HepG2 (cell line): ENCODE results near the gene NFKBIA. TPM values are rescaled to one million over a fixed set of nuclear protein-coding genes. Genes with fewer than 3 reads are reported as not detected.

Source experiments
- ATF7-NPFF ChIP-seq: sonication (generic); formaldehyde crosslinking; IDR thresholded peaks from 2 replicates; pipeline ENCODE4 v1.8.1; 2023; ENCODE audit warnings: mild to moderate bottlenecking, low read depth, missing genetic modification reagents, moderate library complexity
- CCAR2 ChIP-seq: fragments of 200-400 bp; formaldehyde crosslinking; optimal IDR thresholded peaks from 2 replicates; pipeline ENCODE3; 2018; ENCODE audit warnings: low read depth, mild to moderate bottlenecking, low read length, moderate library complexity
- CHD2 ChIP-seq: IDR thresholded peaks from 2 replicates; pipeline ENCODE4 v1.6.1; 2011; ENCODE audit warnings: low read depth, low read length, improper control_type of control experiment
- HDAC2 ChIP-seq: sonication (generic); formaldehyde crosslinking; IDR thresholded peaks from 2 replicates; pipeline ENCODE4 v1.4.0; 2020; ENCODE audit warnings: missing genetic modification reagents
- HNRNPH1 ChIP-seq: fragments of 200-400 bp; formaldehyde crosslinking; optimal IDR thresholded peaks from 2 replicates; pipeline ENCODE3; 2017; ENCODE audit warnings: mild to moderate bottlenecking, low read depth, low read length
- HNRNPL ChIP-seq: fragments of 200-400 bp; formaldehyde crosslinking; IDR thresholded peaks from 2 replicates; pipeline ENCODE4 v1.6.1; 2017; ENCODE audit warnings: mild to moderate bottlenecking, low read depth, low read length
- MTF1 ChIP-seq: sonication (generic); formaldehyde crosslinking; IDR thresholded peaks from 2 replicates; pipeline ENCODE4 v1.5.0; 2020; ENCODE audit warnings: missing genetic modification reagents
- NCOA5 ChIP-seq: sonication (generic); formaldehyde crosslinking; IDR thresholded peaks from 2 replicates; pipeline ENCODE4 v1.4.0; 2020; ENCODE audit warnings: missing genetic modification reagents
- PHB2 ChIP-seq: fragments of 450-650 bp; IDR thresholded peaks from 2 replicates; pipeline ENCODE4 v1.6.1; 2018; ENCODE audit not compliant: partially characterized antibody
- SKI ChIP-seq: fragments of 450-650 bp; IDR thresholded peaks from one replicate; pipeline ENCODE4 v1.6.1; 2018; ENCODE audit warnings: mild to moderate bottlenecking; ENCODE audit not compliant: partially characterized antibody
- SMYD3 ChIP-seq: sonication (generic); formaldehyde crosslinking; IDR thresholded peaks from 2 replicates; pipeline ENCODE4 v1.8.1; 2023; ENCODE audit warnings: mild to moderate bottlenecking, missing genetic modification reagents
- TRIM24 ChIP-seq: sonication (generic); formaldehyde crosslinking; IDR thresholded peaks from 2 replicates; pipeline ENCODE4 v1.8.0; 2022; ENCODE audit warnings: mild to moderate bottlenecking, missing genetic modification reagents
- ZBTB7A ChIP-seq: sonication (generic); formaldehyde crosslinking; IDR thresholded peaks from 2 replicates; pipeline ENCODE4 v1.8.0; 2022; ENCODE audit warnings: mild to moderate bottlenecking, missing genetic modification reagents
- ZFP62 ChIP-seq: sonication (generic); formaldehyde crosslinking; IDR thresholded peaks from 2 replicates; pipeline ENCODE4 v1.4.0; 2020; ENCODE audit warnings: missing genetic modification reagents
- ZNF30 ChIP-seq: sonication (generic); formaldehyde crosslinking; IDR thresholded peaks from 2 replicates; pipeline ENCODE4 v1.5.0; 2020; ENCODE audit warnings: mild to moderate bottlenecking, missing genetic modification reagents
- ZNF431 ChIP-seq: sonication (generic); formaldehyde crosslinking; IDR thresholded peaks from 2 replicates; pipeline ENCODE4 v1.9.0; 2022; ENCODE audit warnings: missing genetic modification reagents, low read depth, mild to moderate bottlenecking, borderline replicate concordance
- ZNF572 ChIP-seq: sonication (generic); formaldehyde crosslinking; IDR thresholded peaks from 2 replicates; pipeline ENCODE4 v1.5.1; 2020; ENCODE audit warnings: mild to moderate bottlenecking, missing genetic modification reagents
- ZNF724P ChIP-seq: sonication (generic); formaldehyde crosslinking; IDR thresholded peaks from 2 replicates; pipeline ENCODE4 v1.8.0; 2022; ENCODE audit warnings: missing genetic modification reagents, borderline replicate concordance
- ZNF747 ChIP-seq: sonication (generic); formaldehyde crosslinking; IDR thresholded peaks from 2 replicates; pipeline ENCODE4 v1.8.1; 2023; ENCODE audit warnings: missing genetic modification reagents, mild to moderate bottlenecking, borderline replicate concordance
- ZNF776 ChIP-seq: sonication (generic); formaldehyde crosslinking; IDR thresholded peaks from 2 replicates; pipeline ENCODE4 v1.4.0; 2020; ENCODE audit warnings: mild to moderate bottlenecking, missing genetic modification reagents
- ZNF788 ChIP-seq: sonication (generic); formaldehyde crosslinking; IDR thresholded peaks from 2 replicates; pipeline ENCODE4 v1.5.0; 2020; ENCODE audit warnings: mild to moderate bottlenecking, missing genetic modification reagents, borderline replicate concordance
- polyA plus RNA-seq, 8 experiments: library from polyadenylated mRNA; depleted of rRNA in 3 of 8; stranded (reverse) in 7 of 8; unstranded in 1 of 8; fragments of >200 nt; fragmentation: Illumina TruSeq in 4 of 8; extraction: Trizol in 4 of 8; gene quantifications; 2 replicates each; pipeline versions ENCODE4 v1.2.1 to v1.2.3, GENCODE V29; 2011 to 2016; ENCODE audit warnings: low read depth in 4 of 8, missing spikeins in 1 of 8, mixed read lengths in 1 of 8; ENCODE audit not compliant: insufficient read depth in 1 of 8
- total RNA-seq, 5 experiments: library from RNA; depleted of rRNA; stranded (reverse); fragments of >200 nt; fragmentation: Illumina TruSeq; extraction: Trizol; gene quantifications; 2 replicates each; pipeline ENCODE4 v1.2.3, GENCODE V29; 2016; ENCODE audit warnings: low read depth in 1 of 5
- TF ChIP-seq, protein P1 (sequence below): sonication (generic); formaldehyde crosslinking; IDR thresholded peaks from 2 replicates; pipeline ENCODE4 v1.4.0; 2020; ENCODE audit warnings: mild to moderate bottlenecking, missing genetic modification reagents
- TF ChIP-seq, protein P2 (sequence below): sonication (generic); formaldehyde crosslinking; IDR thresholded peaks from 2 replicates; pipeline ENCODE4 v1.9.0; 2021; ENCODE audit warnings: missing genetic modification reagents, borderline replicate concordance
- TF ChIP-seq, protein P3 (sequence below): conservative IDR thresholded peaks from 2 replicates; pipeline ENCODE4 v1.6.1; 2018; ENCODE audit warnings: missing genetic modification reagents
- TF ChIP-seq, protein P4 (sequence below): sonication (generic); formaldehyde crosslinking; conservative IDR thresholded peaks from 2 replicates; pipeline ENCODE4 v1.8.0; 2022; ENCODE audit warnings: mild to moderate bottlenecking, moderate library complexity, missing genetic modification reagents

Gene NFKBIA
- total and polyA plus RNA-seq, 2 of the 13 experiments (the other 11 are each of a cell fraction or from before 2014, with no cell fraction given) = 197 to 319 TPM

DNA sequence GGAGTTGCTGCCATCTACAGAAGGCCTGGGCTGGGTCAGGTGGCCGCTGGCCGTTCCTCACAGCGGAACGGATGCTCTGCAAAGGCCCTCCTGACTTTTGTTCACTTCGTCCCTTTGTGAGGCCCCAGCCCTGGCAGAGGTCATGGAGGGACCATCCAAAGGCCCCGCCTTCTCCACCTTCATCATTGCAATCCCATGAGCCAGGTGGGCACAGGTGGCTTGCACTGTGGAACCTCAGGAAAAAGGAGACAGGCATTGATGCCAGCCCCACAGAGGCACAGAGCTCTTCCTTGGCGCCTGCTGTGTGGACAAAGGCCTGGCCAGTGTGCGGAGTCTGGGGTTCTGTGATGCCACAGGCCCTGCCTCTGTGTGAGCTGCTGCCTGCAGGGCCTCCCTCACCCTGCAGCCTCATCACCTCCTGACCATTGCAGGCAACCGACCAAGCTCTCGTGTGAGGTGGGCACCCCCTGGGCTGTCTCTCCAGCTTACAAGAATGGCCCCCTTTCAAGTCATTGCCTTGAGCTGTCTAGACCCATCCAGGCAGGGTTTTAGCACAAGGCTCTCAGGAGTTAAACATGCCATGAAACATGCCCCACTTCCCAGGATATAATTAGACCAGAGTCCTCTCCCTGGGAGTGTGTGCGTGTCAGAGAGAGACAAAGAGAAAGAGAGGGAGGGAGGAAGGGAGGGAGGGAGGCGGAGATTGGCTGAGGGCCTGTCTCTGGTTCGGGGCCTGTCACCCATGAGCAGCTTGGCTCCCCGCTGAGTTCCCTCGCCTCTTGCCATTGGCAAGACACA lies 19.3 kb downstream of the NFKBIA start (continued):
- TF ChIP-seq, protein P1, sequence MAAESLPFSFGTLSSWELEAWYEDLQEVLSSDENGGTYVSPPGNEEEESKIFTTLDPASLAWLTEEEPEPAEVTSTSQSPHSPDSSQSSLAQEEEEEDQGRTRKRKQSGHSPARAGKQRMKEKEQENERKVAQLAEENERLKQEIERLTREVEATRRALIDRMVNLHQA (CRISPR knock-in tag) = no peak
- no peak for TF ChIP-seq ZNF30
- no peak for TF ChIP-seq PHB2
- no peak; the same call in 1 of the 2 replicates for TF ChIP-seq ZNF431 (CRISPR knock-in tag)
- no peak for TF ChIP-seq HNRNPH1
- no peak for TF ChIP-seq CCAR2
- no peak for TF ChIP-seq TRIM24 (CRISPR knock-in tag)
- TF ChIP-seq NCOA5 (CRISPR knock-in tag) = no peak
- no peak for TF ChIP-seq SKI
- peak; percentile 99; the same call in 1 of the 2 replicates for TF ChIP-seq ZNF747 (CRISPR knock-in tag)
- peak; percentile 87 for TF ChIP-seq ZBTB7A
- TF ChIP-seq, protein P2, sequence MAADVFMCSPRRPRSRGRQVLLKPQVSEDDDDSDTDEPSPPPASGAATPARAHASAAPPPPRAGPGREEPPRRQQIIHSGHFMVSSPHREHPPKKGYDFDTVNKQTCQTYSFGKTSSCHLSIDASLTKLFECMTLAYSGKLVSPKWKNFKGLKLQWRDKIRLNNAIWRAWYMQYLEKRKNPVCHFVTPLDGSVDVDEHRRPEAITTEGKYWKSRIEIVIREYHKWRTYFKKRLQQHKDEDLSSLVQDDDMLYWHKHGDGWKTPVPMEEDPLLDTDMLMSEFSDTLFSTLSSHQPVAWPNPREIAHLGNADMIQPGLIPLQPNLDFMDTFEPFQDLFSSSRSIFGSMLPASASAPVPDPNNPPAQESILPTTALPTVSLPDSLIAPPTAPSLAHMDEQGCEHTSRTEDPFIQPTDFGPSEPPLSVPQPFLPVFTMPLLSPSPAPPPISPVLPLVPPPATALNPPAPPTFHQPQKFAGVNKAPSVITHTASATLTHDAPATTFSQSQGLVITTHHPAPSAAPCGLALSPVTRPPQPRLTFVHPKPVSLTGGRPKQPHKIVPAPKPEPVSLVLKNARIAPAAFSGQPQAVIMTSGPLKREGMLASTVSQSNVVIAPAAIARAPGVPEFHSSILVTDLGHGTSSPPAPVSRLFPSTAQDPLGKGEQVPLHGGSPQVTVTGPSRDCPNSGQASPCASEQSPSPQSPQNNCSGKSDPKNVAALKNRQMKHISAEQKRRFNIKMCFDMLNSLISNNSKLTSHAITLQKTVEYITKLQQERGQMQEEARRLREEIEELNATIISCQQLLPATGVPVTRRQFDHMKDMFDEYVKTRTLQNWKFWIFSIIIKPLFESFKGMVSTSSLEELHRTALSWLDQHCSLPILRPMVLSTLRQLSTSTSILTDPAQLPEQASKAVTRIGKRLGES = no peak
- peak; percentile 86; the same call in 1 of the 2 replicates for TF ChIP-seq ZNF788 (CRISPR knock-in tag)
- TF ChIP-seq HDAC2 (CRISPR knock-in tag) = no peak; the same call in 1 of the 2 replicates
- peak; percentile 98 for TF ChIP-seq ZNF572 (CRISPR knock-in tag)
- TF ChIP-seq SMYD3 (CRISPR knock-in tag) = peak; percentile 95
- TF ChIP-seq, protein P3, sequence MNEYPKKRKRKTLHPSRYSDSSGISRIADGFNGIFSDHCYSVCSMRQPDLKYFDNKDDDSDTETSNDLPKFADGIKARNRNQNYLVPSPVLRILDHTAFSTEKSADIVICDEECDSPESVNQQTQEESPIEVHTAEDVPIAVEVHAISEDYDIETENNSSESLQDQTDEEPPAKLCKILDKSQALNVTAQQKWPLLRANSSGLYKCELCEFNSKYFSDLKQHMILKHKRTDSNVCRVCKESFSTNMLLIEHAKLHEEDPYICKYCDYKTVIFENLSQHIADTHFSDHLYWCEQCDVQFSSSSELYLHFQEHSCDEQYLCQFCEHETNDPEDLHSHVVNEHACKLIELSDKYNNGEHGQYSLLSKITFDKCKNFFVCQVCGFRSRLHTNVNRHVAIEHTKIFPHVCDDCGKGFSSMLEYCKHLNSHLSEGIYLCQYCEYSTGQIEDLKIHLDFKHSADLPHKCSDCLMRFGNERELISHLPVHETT = no peak
- no peak for TF ChIP-seq MTF1 (CRISPR knock-in tag)
- TF ChIP-seq ZNF776 (CRISPR knock-in tag) = peak; percentile 75
- TF ChIP-seq, protein P4, sequence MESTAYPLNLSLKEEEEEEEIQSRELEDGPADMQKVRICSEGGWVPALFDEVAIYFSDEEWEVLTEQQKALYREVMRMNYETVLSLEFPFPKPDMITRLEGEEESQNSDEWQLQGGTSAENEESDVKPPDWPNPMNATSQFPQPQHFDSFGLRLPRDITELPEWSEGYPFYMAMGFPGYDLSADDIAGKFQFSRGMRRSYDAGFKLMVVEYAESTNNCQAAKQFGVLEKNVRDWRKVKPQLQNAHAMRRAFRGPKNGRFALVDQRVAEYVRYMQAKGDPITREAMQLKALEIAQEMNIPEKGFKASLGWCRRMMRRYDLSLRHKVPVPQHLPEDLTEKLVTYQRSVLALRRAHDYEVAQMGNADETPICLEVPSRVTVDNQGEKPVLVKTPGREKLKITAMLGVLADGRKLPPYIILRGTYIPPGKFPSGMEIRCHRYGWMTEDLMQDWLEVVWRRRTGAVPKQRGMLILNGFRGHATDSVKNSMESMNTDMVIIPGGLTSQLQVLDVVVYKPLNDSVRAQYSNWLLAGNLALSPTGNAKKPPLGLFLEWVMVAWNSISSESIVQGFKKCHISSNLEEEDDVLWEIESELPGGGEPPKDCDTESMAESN (CRISPR knock-in tag) = peak; percentile 82; the same call in 1 of the 2 replicates
- TF ChIP-seq ZNF724P (CRISPR knock-in tag) = peak; percentile 70
- no peak for TF ChIP-seq ZFP62 (CRISPR knock-in tag)
- TF ChIP-seq ATF7-NPFF = peak; percentile 66; the same call in 1 of the 2 replicates
- TF ChIP-seq CHD2 = no peak
- peak; percentile 95 for TF ChIP-seq HNRNPL
